ENCODE data around the gene WWP2.
"Not testable (repeated sequence)": the region's sequence is repeated elsewhere in the genome, so short reads cannot be mapped to it uniquely, and the experiment has no call there.

WWP2 gene

GRCh38 chr16:69930117-69930776 is 168.1 kb downstream of the WWP2 start:
- DNase-seq: peak; percentile 70

DNA sequence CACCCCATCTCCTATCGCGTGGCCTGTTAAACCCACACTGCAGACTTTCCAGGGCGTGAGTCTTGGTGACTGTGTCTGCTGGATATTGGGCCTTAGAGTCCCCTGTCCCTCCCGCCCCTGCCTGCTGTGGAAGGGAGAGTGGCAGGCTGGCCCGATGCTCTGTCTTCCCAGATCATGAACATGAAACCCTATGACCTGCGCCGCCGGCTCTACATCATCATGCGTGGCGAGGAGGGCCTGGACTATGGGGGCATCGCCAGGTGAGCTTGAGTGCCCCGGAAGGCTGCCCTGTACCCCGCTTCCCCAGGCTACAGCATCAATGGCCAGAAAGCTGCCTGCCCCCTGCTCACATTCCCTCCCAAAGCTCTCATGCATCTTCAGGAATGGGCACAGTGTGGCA is 169.5 kb downstream of the WWP2 start:
- no peak for DNase-seq

DNA sequence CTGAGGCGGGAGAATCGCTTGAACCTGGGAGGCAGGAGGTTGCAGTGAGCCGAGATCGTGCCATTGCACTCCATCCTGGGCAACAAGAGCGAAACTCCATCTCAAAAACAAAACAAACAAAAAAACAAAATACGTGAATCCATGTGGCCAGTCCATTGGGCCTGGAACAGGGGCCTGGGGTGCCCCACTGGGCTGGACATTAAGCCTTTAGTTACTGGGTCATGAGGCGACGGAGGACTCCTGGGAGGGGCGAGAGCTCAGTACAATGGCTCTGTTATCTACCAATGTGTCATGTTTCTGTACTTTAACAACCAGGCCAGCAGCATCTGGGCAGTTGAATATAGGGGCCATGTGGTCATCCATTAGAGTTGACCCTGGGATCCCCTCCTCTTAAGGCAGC is 170.1 kb downstream of the WWP2 start:
- no peak for DNase-seq

DNA sequence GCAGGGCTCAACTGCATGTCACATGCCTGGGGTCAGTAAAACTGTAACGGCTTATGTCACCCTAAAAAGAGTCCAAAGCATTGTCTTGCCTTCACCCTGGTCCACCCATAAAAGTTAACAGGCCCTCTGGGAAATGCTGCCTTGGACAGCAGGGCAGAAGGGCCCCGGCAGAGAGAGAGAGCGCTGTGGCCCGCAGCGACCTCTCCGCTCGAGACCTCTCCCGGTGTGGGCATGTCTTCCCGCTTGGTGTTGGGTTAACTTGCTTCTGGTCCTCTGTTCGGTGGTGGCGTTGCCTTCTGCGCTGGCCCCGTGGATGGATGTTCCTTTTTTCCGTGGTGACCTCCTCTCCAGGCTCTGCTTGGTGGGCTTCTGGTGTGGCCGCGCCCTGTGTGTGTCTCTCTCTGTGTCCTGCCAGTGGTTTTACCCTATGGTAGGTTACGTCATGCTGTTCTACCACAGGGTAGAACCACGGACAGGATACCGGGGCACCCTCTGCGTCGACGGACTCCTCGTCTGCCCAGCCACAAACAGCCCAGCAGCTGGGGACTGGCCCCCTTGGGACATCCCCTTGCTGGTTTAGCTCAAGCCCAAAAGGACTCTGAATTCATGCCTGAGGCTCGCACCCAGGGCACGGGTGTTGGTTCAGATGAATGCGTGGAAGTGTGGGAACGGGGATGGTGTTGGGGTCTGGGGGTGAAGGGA is 170.7 kb downstream of the WWP2 start:
- DNase-seq: no peak

DNA sequence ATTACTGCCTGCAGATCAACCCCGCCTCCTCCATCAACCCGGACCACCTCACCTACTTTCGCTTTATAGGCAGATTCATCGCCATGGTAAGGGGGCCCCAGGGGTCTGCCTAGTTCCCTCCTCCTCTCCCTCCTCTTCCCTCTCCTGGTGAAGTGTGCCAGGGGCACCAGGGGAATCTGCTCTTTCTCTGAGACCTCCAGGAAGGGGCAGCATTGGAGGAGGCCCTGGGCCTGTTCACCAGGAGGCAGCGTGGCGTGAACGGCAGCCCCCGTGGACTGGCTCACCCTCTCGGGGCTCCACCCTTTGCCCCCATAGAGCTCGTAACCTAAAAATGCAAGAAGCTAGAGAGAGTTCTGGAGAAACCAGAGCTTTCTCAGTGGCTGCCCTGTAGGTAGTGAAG is 171.9 kb downstream of the WWP2 start:
- no peak for DNase-seq

GRCh38 chr16:69934751-69935150 is 172.6 kb downstream of the WWP2 start:
- no peak for DNase-seq

DNA sequence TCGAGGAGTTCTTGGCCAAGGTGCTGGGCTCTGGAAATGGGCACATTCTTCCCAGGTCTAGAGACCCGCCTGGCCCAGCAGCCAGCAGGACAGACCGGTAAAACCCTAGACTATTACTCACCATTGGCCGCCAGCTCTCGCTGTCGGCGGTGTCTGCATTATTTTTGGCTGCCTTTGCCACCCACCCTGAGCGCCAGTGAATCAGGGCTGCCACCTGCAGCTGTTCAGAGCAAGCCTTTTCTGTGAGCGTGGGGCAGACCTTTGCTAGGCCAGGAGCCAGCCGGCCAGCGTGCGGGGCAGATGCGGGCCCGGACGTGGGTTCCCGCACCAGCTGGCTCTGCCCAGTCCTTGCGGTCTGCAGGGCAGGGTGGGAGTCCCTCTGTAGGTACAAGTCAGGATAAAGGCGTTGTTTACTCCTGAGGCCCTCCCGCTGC is 173.2 kb downstream of the WWP2 start:
- DNase-seq: peak; percentile 69

- DNase-seq: no peak
Measured at GRCh38 chr16:69935740-69936139, 173.6 kb downstream of the WWP2 start.

DNA sequence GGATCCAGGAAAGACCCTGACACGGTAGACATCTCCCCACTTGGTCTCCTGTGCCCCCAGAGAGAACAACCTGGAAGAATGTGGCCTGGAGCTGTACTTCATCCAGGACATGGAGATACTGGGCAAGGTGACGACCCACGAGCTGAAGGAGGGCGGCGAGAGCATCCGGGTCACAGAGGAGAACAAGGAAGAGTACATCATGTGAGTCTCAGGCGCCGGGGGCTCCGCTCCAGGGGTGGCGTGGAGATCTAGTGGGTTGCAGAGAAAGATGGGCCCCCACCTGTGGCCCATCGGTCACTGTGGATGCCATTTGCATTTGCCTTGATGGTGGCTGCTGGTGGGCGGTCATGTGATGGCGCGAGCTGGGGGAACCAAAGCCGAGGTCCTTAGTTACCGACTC is 174.1 kb downstream of the WWP2 start:
- no peak for DNase-seq

- no peak for DNase-seq
Measured at GRCh38 chr16:69936751-69937211, 174.6 kb downstream of the WWP2 start.

DNA sequence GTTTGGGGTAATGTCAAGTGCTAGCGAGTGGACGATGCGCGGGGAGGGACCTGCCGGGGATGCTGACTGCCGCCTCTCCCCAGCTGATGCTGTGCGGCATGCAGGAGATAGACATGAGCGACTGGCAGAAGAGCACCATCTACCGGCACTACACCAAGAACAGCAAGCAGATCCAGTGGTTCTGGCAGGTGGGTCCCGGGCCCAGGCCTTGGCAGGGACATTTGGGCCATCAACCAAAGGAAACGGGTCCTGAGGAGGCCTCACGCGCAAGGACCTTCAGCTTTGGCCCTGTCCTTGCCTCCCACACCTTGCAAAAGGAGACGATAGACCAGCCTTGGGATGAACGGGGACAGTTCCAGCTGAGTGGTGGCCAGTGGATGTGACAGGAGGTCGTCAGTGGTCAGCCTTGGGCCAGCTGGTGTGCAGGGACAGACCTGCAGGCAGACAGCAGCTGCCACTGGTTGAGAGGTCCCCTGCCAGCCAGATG is 175.4 kb downstream of the WWP2 start:
- no peak for DNase-seq

GRCh38 chr16:69938981-69939820 is 177.1 kb downstream of the WWP2 start:
- no peak for DNase-seq

DNA sequence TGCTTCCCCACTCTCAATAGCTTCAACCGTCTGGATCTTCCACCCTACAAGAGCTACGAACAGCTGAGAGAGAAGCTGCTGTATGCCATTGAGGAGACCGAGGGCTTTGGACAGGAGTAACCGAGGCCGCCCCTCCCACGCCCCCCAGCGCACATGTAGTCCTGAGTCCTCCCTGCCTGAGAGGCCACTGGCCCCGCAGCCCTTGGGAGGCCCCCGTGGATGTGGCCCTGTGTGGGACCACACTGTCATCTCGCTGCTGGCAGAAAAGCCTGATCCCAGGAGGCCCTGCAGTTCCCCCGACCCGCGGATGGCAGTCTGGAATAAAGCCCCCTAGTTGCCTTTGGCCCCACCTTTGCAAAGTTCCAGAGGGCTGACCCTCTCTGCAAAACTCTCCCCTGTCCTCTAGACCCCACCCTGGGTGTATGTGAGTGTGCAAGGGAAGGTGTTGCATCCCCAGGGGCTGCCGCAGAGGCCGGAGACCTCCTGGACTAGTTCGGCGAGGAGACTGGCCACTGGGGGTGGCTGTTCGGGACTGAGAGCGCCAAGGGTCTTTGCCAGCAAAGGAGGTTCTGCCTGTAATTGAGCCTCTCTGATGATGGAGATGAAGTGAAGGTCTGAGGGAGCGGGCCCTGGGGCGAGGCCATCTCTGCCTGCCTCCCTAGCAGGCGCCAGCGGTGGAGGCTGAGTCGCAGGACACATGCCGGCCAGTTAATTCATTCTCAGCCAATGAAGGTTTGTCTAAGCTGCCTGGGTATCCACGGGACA is 177.9 kb downstream of the WWP2 start:
- DNase-seq: no peak

DNA sequence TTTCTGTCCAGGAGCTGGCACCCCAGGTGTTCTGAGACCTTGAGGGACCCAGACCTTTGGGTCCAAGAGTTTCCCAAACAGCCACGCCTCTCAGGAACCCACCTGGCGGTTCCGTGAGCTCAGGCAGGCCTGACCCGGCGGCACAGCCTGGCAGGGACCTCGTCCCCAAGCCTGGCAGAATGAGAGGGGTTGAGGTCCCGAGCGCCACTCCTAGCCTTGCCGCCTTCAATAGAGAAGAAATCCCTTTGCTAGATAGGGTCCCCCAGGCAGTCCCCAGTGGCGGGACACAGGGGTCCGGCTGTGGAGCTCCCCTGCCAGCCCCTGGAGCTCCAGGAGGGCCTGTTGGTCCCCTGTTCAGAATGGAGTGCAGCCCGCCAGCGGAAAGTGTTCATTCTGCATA is 178.5 kb downstream of the WWP2 start:
- DNase-seq: no peak

GRCh38 chr16:69941251-69942098 is 179.3 kb downstream of the WWP2 start:
- DNase-seq: no peak

- DNase-seq: no peak
Measured at GRCh38 chr16:69942099-69942491, 180.0 kb downstream of the WWP2 start.

DNA sequence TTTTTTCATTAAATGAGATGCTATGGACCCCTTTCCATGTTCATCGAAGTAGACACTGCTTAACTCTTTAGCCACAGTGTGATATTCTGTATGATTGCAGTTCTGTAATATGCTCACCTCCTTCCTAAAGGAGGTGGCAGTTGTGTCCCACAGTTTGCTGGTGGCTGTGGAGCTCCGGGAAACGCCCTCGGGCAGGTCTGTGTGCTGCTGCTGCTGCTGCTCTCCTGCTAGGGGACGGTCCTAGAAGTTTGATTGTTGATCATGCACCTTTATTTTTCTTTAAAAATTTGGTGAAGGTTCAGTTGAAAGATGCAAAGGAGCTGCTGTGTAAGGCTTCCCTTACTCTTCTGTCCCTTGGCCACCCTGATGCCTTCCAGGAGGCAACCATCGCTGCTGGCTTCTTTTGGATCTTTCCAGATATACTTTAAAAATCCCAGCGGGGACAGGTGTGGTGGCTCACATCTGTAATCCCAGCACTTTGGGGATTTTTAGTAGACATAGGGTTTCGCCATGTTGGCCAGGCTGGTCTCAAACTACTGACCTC is 180.6 kb downstream of the WWP2 start:
- DNase-seq: no peak

- DNase-seq: not testable (repeated sequence)
Measured at GRCh38 chr16:69943241-69944036, 181.3 kb downstream of the WWP2 start.

DNA sequence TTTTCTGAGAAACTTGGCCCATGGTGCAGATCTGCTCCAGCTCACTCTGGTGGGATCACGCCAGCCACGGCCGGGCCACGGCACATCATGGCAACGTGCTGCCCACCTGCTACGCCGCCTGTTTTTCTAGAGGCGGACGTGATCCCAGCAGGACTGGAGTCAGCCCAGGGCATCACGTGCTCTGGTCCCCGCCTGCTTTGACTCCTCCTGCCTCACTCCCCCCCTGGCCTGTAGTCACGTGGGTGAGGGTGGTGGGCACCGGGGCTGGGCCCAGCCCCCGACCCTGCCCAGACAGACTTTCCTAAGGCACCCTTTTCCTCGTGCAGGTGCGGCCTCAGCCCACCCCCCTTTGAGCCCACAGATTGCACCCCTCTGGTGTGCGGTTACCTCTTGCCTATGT is 188.3 kb downstream of the WWP2 start:
- not testable (repeated sequence) for DNase-seq

DNA sequence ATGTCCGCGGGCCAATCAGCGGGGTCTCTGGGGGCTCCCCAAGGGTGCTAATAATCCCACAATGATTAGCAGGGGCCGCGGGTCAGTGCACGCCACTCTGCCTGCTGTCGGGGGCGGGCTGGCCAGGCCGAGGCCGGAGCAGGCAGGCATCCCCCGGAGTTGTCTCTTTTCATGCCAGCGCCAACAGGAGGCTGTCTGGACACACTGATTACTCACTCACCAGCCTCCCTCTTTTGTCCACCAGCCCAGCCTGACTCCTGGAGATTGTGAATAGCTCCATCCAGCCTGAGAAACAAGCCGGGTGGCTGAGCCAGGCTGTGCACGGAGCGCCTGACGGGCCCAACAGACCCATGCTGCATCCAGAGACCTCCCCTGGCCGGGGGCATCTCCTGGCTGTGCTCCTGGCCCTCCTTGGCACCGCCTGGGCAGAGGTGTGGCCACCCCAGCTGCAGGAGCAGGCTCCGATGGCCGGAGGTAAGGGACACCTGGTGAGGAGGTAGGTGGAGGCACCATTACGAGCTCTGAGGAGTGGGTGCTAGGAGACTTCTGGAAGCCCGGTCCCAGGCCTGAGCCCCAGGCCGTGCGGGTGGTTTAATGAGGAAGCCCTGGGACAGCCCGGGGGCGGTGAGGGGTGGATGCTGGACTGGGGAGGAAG is 189.0 kb downstream of the WWP2 start, which contains the start of gene CLEC18A:
Gene CLEC18A (plus strand): TSS at position 318 of the 655 bp plus-strand sequence. CDS start 33 bp downstream, at position 351.
- not testable (repeated sequence) for DNase-seq

Data from femur (tissue), 1 donor.